ENCODE measurements around the gene PREX1. TPM values are rescaled to one million over a fixed set of nuclear protein-coding genes. Genes with fewer than 3 reads are reported as not detected.

The PREX1 gene
- total and polyA plus RNA-seq, 2 experiments from 2014 or later, result 4.5 to 12.5 TPM

DNA sequence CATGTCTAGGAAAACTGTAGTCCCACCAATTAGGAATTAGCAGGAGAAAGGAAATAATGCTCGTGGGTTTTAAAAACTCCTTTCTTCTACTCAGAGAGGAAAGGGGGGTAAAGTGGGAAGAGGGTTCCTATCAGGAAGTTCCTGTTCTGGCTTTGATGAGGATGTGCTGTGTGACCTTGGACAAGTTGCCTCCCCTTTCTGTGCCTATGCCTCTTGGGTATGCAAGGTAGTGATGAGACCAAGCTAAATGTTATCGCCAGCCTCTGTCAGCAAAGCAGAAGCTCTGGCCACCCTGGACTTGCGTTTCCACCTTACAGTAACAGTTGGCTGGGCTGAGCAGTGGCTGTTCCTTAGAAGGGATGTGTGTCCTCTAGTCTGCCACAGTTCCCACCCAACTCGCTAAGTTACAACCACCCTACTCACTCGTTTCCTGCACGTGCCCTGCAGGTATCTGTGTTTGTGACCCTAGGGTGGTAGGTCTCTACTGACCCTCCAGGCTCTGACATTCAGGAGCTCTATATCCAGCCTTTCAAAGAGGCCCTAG is 110.0 kb downstream of the PREX1 start:
- no peak for DNase-seq (ENCODE audit: low read depth in 1 of 2, low spot score in 1 of 2)
- no peaks in the 10 kb centered on the region for H3K27me3 ChIP-seq
- TF ChIP-seq, protein P1, sequence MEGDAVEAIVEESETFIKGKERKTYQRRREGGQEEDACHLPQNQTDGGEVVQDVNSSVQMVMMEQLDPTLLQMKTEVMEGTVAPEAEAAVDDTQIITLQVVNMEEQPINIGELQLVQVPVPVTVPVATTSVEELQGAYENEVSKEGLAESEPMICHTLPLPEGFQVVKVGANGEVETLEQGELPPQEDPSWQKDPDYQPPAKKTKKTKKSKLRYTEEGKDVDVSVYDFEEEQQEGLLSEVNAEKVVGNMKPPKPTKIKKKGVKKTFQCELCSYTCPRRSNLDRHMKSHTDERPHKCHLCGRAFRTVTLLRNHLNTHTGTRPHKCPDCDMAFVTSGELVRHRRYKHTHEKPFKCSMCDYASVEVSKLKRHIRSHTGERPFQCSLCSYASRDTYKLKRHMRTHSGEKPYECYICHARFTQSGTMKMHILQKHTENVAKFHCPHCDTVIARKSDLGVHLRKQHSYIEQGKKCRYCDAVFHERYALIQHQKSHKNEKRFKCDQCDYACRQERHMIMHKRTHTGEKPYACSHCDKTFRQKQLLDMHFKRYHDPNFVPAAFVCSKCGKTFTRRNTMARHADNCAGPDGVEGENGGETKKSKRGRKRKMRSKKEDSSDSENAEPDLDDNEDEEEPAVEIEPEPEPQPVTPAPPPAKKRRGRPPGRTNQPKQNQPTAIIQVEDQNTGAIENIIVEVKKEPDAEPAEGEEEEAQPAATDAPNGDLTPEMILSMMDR (IDR thresholded peaks at IDR 0.05; ENCODE audit: low read depth, low read length), result no peak

DNA sequence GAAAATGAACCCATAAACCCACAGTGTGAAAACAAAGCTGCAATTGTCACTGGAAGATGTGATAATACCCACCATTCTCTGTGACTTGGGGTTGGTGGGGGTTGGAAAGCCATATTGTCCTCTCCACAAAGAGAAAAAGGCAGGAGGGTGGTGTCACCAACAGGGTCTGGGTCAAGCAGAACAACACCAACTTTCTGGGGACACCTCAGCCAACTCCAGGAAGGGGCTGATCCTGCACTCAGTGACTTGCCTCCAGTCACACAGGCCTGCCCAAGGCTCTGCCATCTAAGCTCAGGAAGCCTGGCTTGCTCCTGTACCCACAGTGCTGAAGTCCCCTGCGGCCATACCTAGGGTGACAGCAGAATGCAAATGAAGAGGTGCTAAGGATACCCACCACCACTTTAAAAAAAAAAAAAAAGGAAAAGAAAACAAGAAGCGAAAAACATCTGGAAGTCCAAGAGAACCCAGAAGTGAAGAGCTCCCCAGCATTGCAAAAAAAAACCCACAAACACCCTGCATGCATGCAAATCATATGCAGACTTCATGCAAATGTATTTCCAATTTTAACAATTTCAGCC is 110.6 kb downstream of the PREX1 start:
- TF ChIP-seq, protein P1 (IDR thresholded peaks at IDR 0.05; ENCODE audit: low read depth, low read length), result no peak

More for the DNA sequence above, 110.0 kb downstream of the PREX1 start:
- Histone ChIP-seq H3K4me1 (ENCODE audit: low read depth) (no peaks in the 10 kb centered on the region), H3K36me3 (no peaks in the 10 kb centered on the region), H3K9me3 (ENCODE audit: low read depth) (no peaks in the 10 kb centered on the region), H3K27ac (no peak overlapping the region), H3K4me3 (no peak overlapping the region)

DNA sequence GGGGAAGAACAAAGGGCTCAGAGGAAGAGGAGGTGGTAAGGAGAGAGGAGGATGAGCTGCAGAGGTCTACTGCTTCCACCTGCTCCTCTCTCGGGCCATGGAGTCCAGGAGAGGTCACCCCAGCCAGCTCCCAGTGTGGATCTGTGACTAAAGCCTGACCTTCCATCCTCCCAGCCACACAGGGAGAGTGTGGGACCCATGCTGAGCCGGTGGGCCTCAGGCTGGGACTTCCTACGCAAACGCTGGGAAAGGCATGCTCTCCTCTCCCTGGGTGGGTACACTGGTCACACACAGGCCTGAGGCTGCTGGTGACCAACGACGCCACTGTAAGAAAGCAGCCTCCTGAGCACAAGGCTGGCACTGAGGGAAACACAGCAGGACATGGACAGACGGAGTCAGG is 111.3 kb downstream of the PREX1 start:
- no peak for DNase-seq (ENCODE audit: low read depth in 1 of 2, low spot score in 1 of 2)
- Histone ChIP-seq H3K27ac (no peak overlapping the region), H3K4me1 (ENCODE audit: low read depth) (no peaks in the 10 kb centered on the region), H3K27me3 (no peaks in the 10 kb centered on the region), H3K4me3 (no peak overlapping the region), H3K36me3 (no peaks in the 10 kb centered on the region), H3K9me3 (ENCODE audit: low read depth) (no peaks in the 10 kb centered on the region)
- TF ChIP-seq, protein P1 (IDR thresholded peaks at IDR 0.05; ENCODE audit: low read depth, low read length), result no peak

More for the DNA sequence above, 110.6 kb downstream of the PREX1 start:
- H3K4me3 ChIP-seq, result no peak overlapping the region
- H3K36me3 ChIP-seq, result no peaks in the 10 kb centered on the region
- no peak overlapping the region for H3K27ac ChIP-seq
- no peaks in the 10 kb centered on the region for H3K9me3 ChIP-seq (ENCODE audit: low read depth)
- H3K4me1 ChIP-seq (ENCODE audit: low read depth), result no peaks in the 10 kb centered on the region
- no peaks in the 10 kb centered on the region for H3K27me3 ChIP-seq
- DNase-seq (ENCODE audit: low read depth in 1 of 2, low spot score in 1 of 2), result no peak

DNA sequence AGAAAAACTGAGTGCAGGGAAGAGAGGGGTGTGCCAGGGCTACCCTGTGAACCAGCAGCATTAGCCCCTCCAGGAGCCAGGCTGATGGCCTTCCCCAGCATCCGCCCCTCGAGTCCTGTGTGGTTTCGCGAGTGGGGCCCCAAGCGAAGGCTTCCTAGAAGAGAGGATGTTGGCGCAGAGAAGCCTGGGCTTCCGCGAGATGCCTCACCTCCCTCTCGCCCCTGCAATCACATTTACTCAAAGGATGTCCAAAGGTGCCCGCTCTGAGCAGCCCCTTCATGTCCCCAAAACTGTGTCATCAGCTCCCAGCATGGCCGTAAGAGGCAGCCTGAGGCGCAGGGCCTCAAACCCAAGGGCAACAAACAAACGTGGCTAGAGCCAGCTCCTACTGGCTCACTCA is 111.7 kb downstream of the PREX1 start:
- DNase-seq (ENCODE audit: low read depth in 1 of 2, low spot score in 1 of 2), result no peak
- Histone ChIP-seq H3K36me3 (no peaks in the 10 kb centered on the region), H3K27ac (no peak overlapping the region), H3K4me3 (no peak overlapping the region), H3K27me3 (no peaks in the 10 kb centered on the region), H3K9me3 (ENCODE audit: low read depth) (no peaks in the 10 kb centered on the region), H3K4me1 (ENCODE audit: low read depth) (no peaks in the 10 kb centered on the region)
- TF ChIP-seq, protein P1 (IDR thresholded peaks at IDR 0.05; ENCODE audit: low read depth, low read length), result no peak

DNA sequence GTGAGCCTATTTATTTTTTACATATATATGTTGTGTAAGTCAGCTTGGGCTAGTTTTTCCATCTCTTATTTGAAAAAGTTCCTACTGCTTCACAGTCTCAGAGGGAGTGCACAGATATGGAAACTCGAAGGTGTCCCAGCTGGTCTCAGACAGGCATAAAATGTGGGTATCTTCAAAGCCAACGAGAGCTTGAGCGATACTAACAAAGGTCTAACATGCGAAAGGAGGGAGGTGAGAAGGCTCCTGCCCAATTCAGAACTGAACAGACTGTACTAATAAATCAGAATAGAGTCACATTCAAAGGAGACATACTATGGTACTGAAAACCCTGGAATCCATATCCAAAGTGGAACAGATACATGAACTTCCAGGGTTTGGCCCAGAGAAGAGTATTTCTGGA is 113.0 kb downstream of the PREX1 start:
- Histone ChIP-seq H3K36me3 (no peaks in the 10 kb centered on the region), H3K27ac (no peak overlapping the region), H3K4me3 (no peak overlapping the region), H3K4me1 (ENCODE audit: low read depth) (no peaks in the 10 kb centered on the region), H3K27me3 (no peaks in the 10 kb centered on the region), H3K9me3 (ENCODE audit: low read depth) (no peaks in the 10 kb centered on the region)
- TF ChIP-seq, protein P1 (IDR thresholded peaks at IDR 0.05; ENCODE audit: low read depth, low read length), result no peak
- no peak for DNase-seq (ENCODE audit: low read depth in 1 of 2, low spot score in 1 of 2)

All from cardiac muscle cell (in vitro differentiated cells and primary cell).